Upper lobe of right lung (tissue), 1 donor: ENCODE measurements around the gene RAB7B. TPM values are rescaled to one million over a fixed set of nuclear protein-coding genes. Genes with fewer than 3 reads are reported as not detected.
A peak's percentile ranks its signal among the peaks of the same experiment; 100 is the strongest.

Experiments
- ATAC-seq: fragments of 200-7000 bp; cut with Tn5 transposase; one replicate; pipeline ENCODE4 v1.9.1; 2020; ENCODE audit warnings: mild to moderate bottlenecking, moderate library complexity
- DNase-seq: peaks from one replicate; pipeline ENCODE4 v3.0.0-alpha.2; 2020
- H3K27ac ChIP-seq: fragments of 200-600 bp; one replicate; pipeline ENCODE4 v1.8.0; 2022
- H3K27me3 ChIP-seq: fragments of 200-600 bp; one replicate; pipeline ENCODE4 v1.8.0; 2022; ENCODE audit warnings: mild to moderate bottlenecking
- H3K36me3 ChIP-seq: fragments of 200-600 bp; one replicate; pipeline ENCODE4 v1.8.0; 2022
- H3K4me1 ChIP-seq: fragments of 200-600 bp; one replicate; pipeline ENCODE4 v1.8.0; 2022
- H3K4me3 ChIP-seq: fragments of 200-600 bp; one replicate; pipeline ENCODE4 v1.8.0; 2022; ENCODE audit warnings: mild to moderate bottlenecking
- H3K9me3 ChIP-seq: fragments of 200-600 bp; one replicate; pipeline ENCODE4 v1.8.0; 2022
- intact Hi-C: fragments of 100-400 bp; cut with DNase I; formaldehyde crosslinking; loops from one replicate; pipeline ENCODE4 v1.11.0; 2022
- total RNA-seq: library from RNA; stranded (reverse); fragmentation: NEBNext Ultra II Directional; extraction: Animal tissue kit (Norgen Biotek cat#: 25700); gene quantifications from one replicate; pipeline ENCODE4 v1.2.1, GENCODE V29; 2021
- TF ChIP-seq, protein P1 (sequence below): fragments of 200-600 bp; IDR thresholded peaks from one replicate; pipeline ENCODE4 v1.8.0; 2022; ENCODE audit warnings: antibody characterized with exemption
- donor health status: DM: no; HTN: yes; CAD: no; lungs with severe emphysema.

RAB7B gene
- total RNA-seq, 1 donor from 2014 or later = 7.0 TPM

- Histone ChIP-seq H3K27me3 (no peaks in the 10 kb centered on the region), H3K36me3 (no peaks in the 10 kb centered on the region), H3K4me3 (no peak overlapping the region), H3K4me1 (no peaks in the 10 kb centered on the region), H3K9me3 (no peaks in the 10 kb centered on the region), H3K27ac (no peak overlapping the region)
- intact Hi-C loops = no loop called here
- no peak for ATAC-seq
- TF ChIP-seq, protein P1, sequence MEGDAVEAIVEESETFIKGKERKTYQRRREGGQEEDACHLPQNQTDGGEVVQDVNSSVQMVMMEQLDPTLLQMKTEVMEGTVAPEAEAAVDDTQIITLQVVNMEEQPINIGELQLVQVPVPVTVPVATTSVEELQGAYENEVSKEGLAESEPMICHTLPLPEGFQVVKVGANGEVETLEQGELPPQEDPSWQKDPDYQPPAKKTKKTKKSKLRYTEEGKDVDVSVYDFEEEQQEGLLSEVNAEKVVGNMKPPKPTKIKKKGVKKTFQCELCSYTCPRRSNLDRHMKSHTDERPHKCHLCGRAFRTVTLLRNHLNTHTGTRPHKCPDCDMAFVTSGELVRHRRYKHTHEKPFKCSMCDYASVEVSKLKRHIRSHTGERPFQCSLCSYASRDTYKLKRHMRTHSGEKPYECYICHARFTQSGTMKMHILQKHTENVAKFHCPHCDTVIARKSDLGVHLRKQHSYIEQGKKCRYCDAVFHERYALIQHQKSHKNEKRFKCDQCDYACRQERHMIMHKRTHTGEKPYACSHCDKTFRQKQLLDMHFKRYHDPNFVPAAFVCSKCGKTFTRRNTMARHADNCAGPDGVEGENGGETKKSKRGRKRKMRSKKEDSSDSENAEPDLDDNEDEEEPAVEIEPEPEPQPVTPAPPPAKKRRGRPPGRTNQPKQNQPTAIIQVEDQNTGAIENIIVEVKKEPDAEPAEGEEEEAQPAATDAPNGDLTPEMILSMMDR = peak; percentile 4
- DNase-seq = no peak
Measured at GRCh38 chr1:205986292-205986691, 16.9 kb downstream of the RAB7B start.

- no peaks in the 10 kb centered on the region for H3K27me3 ChIP-seq
- no peak for ATAC-seq
- peak; percentile 9 for DNase-seq
Measured at GRCh38 chr1:205985330-205986005, 17.7 kb downstream of the RAB7B start.

DNA sequence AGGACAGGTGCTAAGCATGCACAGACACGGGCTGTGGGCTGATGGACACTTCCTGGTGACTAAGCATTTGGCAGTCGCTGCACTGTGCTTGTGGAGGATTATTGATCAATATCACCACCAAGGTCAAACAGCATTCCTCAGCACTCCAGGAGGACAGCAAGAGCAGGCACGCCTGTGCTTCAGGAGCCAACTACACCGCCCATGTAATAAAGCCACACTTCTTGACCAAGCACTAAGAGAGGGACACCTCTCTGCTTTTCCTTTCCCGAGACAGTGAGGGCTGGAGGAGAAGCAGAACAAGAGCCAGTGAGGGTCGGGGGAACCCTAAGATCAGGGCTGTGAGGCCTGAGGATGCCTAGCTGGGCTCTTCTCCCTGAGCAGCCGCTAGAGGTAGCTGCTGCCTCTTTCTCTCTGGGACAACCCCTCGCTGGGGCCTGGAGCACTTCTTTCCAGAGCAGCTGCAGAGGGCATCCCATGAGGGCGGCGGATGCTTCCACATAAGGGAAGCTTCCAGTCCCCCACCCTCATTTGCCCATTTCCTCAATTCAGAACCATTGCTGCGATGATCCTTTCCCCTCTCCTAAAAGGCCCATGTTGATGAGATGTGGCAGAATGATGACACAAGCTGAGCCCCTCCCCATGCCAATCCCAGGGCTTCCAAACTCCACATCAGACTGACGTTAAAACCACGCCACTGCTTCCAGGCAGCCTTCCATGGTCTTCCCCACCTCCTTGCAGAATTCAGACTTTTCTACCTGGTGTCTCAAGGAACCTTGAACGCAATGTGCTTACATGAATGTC lies 19.1 kb downstream of the RAB7B start:
- intact Hi-C loops = no loop called here
- Histone ChIP-seq H3K4me3 (no peak overlapping the region), H3K27me3 (no peaks in the 10 kb centered on the region), H3K4me1 (no peaks in the 10 kb centered on the region), H3K27ac (no peak overlapping the region), H3K36me3 (no peaks in the 10 kb centered on the region), H3K9me3 (no peaks in the 10 kb centered on the region)
- ATAC-seq = peak; percentile 92
- TF ChIP-seq, protein P1 = peak; percentile 70
- peak; percentile 77 for DNase-seq

More at GRCh38 chr1:205985330-205986005, 17.7 kb downstream of the RAB7B start:
- H3K27ac ChIP-seq = no peak overlapping the region
- H3K36me3 ChIP-seq = no peaks in the 10 kb centered on the region
- no peaks in the 10 kb centered on the region for H3K9me3 ChIP-seq
- no peaks in the 10 kb centered on the region for H3K4me1 ChIP-seq
- TF ChIP-seq, protein P1 = no peak
- intact Hi-C loops = no loop called here
- no peak overlapping the region for H3K4me3 ChIP-seq

GRCh38 chr1:205981257-205981656 lies 21.9 kb downstream of the RAB7B start:
- no peaks in the 10 kb centered on the region for H3K9me3 ChIP-seq
- peaks cover 7% of the 10 kb centered on the region for H3K4me1 ChIP-seq
- no peaks in the 10 kb centered on the region for H3K27me3 ChIP-seq
- no peaks in the 10 kb centered on the region for H3K36me3 ChIP-seq
- no peak overlapping the region for H3K27ac ChIP-seq
- ATAC-seq (no peak), DNase-seq (no peak)
- intact Hi-C loops = no loop called here
- TF ChIP-seq, protein P1 = no peak
- no peak overlapping the region for H3K4me3 ChIP-seq

DNA sequence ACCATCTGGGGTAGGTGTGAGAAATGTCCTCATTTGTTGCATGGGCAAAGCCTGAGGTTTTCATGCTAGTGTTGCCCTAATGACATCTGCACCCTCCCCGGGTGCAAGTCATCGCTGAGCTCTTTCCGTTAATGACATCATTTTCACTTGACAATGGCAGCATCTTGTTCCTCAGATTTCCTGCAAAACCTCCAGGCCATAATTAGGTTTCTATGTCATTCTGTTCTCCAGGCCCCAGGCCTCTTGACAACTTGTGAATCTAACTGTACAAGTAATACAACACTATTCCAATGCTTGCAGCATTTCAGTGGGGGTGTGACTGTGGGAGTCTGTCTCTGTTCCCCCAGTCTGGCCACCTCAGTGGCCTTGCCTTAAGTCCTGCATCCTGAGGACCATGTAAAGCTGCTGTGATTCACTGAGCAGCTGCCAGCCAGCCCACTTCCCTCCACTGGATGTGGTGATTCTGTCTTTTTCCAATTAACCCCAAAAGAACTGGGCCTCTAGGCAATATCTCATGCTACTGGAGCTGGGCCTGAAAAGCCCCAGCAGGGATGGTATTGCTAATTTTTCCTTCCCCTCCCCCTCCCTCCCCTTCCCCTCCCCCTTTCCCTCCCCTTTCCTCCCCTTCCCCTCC lies 22.8 kb downstream of the RAB7B start:
- Histone ChIP-seq H3K36me3 (no peaks in the 10 kb centered on the region), H3K27ac (no peak overlapping the region), H3K27me3 (no peaks in the 10 kb centered on the region), H3K9me3 (no peaks in the 10 kb centered on the region), H3K4me3 (no peak overlapping the region), H3K4me1 (peaks cover 9% of the 10 kb centered on the region)
- TF ChIP-seq, protein P1 = no peak
- ATAC-seq (no peak), DNase-seq (peak; percentile 6)
- intact Hi-C loops = no loop called here
